Epithelial cell of umbilical artery (primary cell): Measurements from ENCODE around the gene PALD1. TPM values are rescaled to one million over a fixed set of nuclear protein-coding genes. Genes with fewer than 3 reads are reported as not detected.

Experiments
- total RNA-seq: library from RNA; depleted of rRNA; stranded (reverse); fragments of >200 nt; gene quantifications from 2 replicates; pipeline ENCODE4 v1.2.3, GENCODE V29; 2014

PALD1 gene
- 5.2 and 8.1 TPM in 2 replicates for total RNA-seq

GRCh38 chr10:70478191-70479164, at the start of gene PALD1:
Gene PALD1, plus strand, starts transcription at chr10:70478767. Its CDS starts 47,185 bp downstream, at chr10:70525952.

DNA sequence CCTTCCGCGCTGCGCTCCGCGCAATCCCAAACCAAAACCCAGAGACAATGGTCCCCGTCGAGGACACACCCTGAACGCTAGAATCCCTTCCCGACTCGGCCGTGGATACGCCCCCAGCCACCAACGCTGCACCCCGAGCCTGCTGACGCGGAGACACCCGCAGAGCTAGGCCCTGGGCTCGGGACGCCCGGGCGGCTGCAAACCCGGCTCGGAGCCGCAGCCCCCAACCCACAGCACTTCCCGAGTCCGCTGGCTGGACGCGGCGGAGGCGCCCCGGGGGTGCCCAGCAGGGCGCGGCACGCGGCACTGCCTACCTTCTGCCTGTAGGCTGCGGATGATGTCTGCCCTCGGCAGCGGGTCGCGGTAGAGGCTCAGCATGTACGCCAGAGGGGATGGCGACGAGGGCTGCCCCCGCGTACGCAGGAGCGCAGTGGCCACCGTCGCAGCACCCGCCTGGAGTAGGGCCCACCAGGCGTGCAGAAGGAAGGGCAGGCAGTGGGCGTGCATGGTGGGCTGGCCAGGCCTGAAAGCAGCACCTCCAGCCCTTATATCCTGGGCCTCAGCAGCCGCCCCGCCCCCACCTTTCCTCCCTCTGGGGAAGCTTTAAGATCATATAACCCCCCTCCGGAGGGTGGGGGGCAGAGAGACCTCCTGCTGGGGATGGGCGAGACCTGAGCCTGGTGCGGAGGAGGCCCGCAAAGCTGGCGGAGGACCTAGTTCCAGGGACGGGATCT, 37.2 kb upstream of the PALD1 start, which contains the start of gene NODAL:
Gene NODAL (minus strand): TSS at position 521 of the 734 bp plus-strand sequence. CDS start 14 bp downstream, at position 507.

GRCh38 chr10:70602665-70603448, 124.3 kb downstream of the PALD1 start, which contains the start of gene PRF1:
Gene PRF1, minus strand, starts transcription at chr10:70602741. Its CDS starts 1,839 bp downstream, at chr10:70600902.

Other genes with a start within 250 kb of the PALD1 start
- gene PPA1, start 245.3 kb upstream of the PALD1 start, total RNA-seq, result 283 and 334 TPM in 2 replicates
- gene NPFFR1, start 194.8 kb upstream of the PALD1 start, total RNA-seq, result not detected in 2 replicates
- 7.1 and 10.1 TPM in 2 replicates for gene LRRC20, start 96.1 kb upstream of the PALD1 start, total RNA-seq
- 14.4 and 15.3 TPM in 2 replicates for gene EIF4EBP2, start 74.6 kb upstream of the PALD1 start, total RNA-seq
- not detected in 2 replicates for gene NODAL, start 37.1 kb upstream of the PALD1 start, total RNA-seq
- gene PRF1, start 124.0 kb downstream of the PALD1 start, total RNA-seq, result not detected in 2 replicates
- gene ADAMTS14, start 193.7 kb downstream of the PALD1 start, total RNA-seq, result under 0.01 TPM in 1 of 2 replicates, not detected in the other